Right forelimb (tissue), 1 donor: Measurements from ENCODE around the gene PPT2.

Experiments used
- DNase-seq: peaks from one replicate; pipeline ENCODE4 v3.0.0-alpha.2; 2018

The PPT2 gene

DNA sequence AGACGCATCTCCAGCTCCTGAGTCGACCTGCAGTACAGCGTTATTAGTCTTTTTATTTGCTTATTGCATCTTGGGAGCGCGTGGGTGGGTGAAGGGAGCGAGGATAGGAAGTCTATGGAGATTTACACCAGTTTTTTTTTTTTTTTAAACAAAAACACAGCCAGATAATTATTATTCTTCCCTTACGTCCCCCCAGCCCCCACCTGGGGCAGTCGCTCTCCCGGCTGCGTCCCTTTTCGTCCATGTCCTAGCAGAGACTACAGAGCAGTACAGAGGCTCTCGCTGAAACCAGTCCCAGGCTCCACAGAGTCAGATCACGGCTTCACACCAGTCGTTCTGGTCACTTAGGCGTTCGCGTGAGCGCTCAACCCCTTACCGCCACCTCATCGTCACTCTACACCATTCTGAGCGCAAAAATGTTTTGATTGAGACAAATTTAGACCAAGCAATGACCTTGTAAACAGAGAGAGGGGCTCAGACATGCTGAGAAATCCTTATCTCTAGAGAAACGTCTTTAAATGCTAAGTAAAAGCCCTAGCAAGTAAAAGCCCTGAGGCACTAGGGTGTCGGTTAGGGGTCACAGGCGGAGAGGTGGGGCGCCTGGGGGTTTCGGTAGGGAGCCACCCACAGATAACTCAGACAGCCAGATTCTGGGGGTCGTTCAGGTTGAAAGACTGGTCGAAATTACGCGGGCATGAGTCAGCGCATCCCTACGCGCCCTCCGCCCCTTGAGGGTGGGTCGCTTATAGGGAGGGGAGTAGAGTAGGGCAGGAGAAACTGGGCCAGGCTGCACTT, 975 bp upstream of the PPT2 start:
- no peak for DNase-seq

DNA sequence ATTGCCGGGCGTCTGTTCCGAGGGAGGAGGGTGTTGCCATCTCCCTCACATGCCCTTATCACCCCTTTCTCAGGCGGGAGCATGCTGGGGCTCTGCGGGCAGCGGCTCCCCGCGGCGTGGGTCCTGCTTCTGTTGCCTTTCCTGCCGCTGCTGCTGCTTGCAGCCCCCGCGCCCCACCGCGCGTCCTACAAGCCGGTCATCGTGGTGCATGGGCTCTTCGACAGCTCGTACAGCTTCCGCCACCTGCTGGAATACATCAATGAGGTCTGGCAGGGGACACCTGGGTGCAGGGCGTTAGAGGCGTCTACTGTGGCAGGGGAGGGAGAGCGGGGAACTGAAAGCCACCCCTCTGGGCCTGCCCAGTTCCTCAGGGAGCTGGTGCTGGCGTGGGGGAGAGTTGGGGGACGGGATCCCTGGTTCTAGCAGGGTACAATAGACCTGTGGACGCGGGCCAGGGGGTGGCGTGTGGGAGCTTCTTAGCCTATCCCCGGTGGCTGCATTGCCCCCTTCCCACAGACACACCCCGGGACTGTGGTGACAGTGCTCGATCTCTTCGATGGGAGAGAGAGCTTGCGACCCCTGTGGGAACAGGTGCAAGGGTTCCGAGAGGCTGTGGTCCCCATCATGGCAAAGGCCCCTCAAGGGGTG, 697 bp downstream of the PPT2 start:
- no peak for DNase-seq

GRCh38 chr6:32156891-32157290, 3.0 kb downstream of the PPT2 start:
- no peak for DNase-seq

DNA sequence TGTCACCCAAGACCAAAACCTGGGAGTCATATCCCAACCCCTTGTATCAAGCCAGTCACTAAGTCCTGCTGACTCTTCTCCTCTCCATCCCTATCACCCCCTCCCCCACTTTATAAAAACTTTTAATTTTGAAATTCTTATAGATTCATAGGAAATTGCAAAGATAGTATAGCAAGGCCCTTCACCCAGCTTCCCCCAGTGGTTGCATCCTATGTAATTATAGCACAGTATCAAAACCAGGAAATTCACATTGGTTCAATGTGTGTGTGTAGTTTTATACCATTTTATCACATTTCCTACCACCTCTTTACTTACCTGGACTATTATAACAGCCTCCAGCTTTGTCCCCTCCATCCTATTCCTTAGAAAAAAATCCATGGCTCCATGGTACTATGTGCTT, 4.1 kb downstream of the PPT2 start:
- no peak for DNase-seq

DNA sequence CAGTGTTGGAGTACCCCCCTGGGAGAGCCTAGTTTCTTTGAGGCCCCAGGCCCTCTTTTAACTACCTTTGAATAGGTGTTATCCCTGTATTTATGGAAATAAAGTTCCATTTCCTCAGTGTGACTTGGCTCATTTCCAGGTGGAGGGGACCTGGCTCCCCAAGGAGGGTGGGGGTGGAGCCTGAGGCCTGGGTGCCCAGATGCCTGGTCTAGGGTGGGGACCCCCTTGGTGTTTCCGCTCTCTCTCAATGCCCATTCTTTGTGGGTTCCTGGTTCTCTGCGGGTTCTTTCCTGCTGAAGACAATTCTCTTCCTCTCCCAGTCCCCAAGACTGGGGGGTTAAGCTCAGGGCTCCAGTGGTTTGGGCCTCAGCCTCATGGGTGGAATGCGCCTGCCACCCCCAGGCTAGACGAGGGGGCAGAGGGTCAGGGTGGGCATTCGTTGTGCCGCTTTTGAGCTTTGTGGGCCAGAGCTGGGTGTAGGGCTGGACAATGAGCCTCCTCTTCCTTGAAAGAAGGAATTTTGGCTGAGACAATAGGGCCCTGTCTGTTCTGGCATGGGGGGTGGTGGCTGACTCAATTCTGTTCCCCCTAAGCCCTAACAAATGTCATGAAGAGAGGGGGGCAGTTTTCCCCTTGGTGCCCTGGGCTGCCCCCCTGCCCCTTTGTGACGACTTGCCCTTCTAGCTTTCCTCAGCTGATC, 9.8 kb downstream of the PPT2 start:
- no peak for DNase-seq

GRCh38 chr6:32164295-32164694, 10.4 kb downstream of the PPT2 start, which contains the start of gene EGFL8:
Gene EGFL8 (plus strand): TSS chr6:32164595. CDS start chr6:32166166, 1,571 bp downstream.
- no peak for DNase-seq

GRCh38 chr6:32166411-32167061, 12.6 kb downstream of the PPT2 start:
- no peak for DNase-seq

GRCh38 chr6:32167154-32167760, 13.3 kb downstream of the PPT2 start:
- no peak for DNase-seq

- DNase-seq = no peak
These were observed 13.9 kb downstream of the PPT2 start for GRCh38 chr6:32167761-32168262.

DNA sequence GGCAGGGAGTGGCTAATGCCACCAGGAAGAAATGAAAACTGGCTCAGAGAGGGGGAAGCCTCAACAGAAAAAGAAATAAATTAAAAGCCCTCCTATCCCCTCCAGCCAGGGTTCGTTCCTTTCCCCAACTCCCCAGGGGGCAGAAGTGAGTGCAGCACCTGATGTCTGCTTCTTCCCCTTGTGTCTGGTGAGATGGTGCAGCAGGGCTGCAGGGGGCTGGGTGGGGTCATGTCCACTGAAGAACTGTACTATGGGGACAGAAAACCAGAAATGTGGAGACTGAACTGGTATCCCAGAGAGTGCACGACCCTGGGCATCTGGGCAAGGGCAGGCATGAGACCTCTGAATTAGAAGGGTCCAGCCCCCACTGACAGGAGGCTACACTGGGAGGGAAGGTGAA, 14.4 kb downstream of the PPT2 start:
- DNase-seq = no peak

DNA sequence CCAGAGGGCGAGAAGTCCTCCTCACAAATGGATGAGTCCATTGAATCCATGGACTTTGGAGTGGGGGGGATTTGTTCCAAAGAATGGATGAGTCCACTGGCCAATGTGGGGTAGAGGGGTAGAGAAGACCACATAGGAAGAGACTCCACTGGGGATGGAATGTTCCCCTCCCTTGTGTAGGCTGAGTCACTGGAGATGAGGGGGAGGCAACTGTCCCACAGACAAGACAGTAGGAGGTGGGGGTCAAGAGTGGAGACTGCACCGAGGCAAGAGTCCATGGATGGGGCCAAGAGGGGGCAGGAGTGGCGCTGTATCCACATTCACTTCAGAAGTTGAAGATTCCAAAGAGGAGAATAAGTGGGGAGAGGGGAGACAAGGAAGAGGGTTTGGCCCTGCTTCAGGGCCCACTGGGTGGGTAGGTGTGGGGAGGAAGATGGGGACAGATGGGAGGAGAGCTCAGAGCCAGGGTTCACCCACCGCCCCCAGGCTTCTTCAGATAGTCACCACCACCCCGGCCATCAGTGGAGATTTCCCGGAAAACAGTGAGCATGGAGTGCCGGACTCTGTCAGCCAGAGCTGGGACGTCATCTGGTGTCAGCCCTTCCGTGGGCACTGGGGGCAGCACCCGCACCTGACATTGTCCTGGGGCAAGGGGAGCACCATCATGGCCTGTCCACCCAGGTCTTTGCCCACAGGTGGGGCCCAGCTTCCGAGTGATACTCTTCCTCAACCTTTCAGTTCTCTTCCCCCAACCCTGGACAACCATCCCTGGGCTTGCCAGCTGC, 15.1 kb downstream of the PPT2 start:
- no peak for DNase-seq

DNA sequence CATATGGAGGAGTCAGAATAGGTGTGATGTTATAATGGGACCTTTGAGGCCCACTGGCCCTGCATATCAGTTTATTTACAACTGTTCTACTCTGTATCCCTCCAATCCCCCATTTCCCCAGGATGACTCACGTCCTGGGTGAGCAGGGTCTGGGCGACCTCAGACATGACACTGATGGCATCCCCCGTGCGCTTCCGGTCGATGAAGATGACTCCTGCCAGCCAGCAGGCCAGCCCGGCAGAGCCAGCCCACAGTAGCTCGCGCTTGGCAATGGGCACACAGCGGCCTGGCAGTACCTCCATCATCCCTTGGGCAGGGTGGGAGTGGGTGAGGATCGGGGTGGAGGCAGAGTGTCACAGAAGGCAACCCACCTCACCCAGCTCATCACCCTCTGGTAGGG, 16.4 kb downstream of the PPT2 start:
- DNase-seq = no peak

DNA sequence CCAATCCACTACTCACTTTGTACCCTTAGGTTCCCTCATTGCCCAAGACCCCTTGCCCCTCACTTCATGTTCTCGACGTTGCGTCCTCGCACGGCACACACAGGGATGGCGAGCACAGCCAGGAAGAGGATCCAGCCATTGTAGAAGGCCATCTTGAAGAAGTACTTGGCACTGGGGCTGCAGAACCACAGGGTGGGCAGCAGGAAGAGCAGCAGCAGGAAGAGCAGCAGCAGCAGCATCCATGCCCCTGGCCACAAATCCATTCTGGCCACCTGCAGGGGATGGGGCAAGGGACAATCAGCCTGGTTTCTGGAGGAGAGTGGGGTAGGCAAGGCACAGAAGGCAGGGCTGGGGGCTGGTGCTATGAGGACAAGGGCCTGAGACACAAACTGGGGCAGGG, 17.3 kb downstream of the PPT2 start:
- DNase-seq = no peak

DNA sequence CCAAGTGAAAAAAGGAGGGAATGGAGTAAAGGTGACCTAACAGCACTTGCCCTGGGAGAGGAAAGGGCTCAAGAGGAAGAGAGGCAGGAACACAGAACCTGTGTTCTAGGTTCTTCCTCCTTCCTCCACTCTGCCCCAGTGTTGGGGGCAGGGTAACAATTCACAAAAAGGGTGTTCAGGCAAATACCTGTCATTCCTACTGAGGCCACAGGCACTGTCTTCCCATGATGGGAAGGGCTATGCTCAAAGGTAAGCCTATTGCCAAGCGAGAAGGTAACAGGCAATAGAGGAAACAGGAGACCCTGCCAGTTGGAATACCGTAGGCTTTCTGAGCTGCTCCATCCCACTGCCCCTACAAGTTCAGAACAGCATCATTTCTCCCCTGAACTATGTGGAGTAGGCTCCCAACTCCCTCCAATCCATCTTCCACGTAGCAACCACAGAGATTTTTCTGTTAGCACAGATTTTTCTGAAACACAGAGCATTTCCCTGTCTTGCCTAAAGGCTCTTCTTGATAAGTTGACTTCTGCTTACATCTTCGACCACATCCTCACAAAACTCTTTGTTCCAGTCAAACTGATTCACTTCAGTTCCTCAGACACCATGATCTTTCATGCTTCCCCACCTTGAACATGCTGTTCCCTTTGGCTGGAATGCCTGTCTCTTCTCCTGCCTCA, 19.2 kb downstream of the PPT2 start:
- no peak for DNase-seq

GRCh38 chr6:32174416-32174815, 20.5 kb downstream of the PPT2 start:
- DNase-seq = no peak

GRCh38 chr6:32175322-32175710, 21.4 kb downstream of the PPT2 start:
- no peak for DNase-seq

GRCh38 chr6:32175711-32176475, 22.0 kb downstream of the PPT2 start, which contains the start of gene AGPAT1:
Gene AGPAT1 (minus strand): TSS chr6:32176084. CDS start chr6:32171496, 4,588 bp downstream.
- peak; percentile 98 for DNase-seq

DNA sequence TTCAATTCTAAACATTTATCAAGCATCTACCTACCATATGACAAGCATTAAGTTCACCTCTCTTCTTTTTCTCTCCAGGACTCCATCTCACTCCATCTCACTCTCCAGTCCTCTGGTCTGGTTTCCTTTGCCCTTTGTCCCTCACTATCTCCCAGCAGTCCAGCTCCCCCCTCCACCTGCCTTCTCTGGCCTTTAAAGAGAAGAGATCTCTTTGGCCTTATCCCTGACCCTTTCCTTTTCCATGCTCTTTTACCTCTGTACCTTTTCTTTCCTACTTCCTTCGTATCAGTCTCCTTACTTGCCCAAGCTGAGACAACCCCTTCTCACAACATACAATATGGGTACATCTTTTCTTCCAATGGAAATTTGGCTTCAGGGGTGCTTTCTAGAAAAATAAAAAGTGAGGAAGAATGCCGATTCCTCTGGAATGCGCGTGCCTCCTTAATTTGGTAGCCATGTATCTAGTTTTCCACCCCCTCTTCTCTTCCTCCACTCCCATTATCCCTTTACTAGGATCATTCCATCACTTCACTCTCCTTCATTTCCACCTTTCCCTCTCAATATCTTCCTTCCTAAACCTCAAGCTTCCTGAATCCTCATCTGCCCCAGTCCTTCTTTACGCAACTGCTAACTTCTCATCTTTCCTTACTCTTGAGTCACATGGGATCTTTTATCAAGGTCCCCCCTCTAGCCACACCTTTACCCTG, 22.7 kb downstream of the PPT2 start:
- DNase-seq = no peak

GRCh38 chr6:32177183-32177787, 23.3 kb downstream of the PPT2 start:
- no peak for DNase-seq
